ENCODE data around the gene DPY19L1.

DNA sequence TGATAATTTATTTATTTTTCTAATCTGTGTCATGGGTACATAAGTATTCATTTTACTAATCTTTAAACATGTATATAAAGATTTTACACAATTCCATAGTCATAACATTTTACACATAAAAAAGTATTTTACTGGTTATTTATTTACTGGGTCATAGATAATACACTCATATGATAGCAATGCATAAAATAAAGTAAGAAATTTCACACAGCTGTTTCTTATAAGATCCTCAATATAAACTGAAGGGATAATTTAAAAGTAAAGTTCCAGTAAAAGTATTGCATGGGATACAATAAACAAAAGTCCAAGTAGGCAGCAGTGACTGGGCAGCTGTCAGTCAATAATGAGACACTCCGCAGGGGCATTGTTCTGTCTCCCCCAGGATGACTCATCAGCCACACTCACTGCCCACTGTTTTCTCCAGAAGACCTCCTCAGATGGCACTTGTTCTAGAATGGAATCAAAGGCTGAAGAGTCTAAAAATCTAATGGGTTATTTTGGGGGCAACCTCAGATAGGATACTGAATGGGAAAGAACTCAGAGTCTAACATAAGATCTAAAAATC is 32.7 kb downstream of the DPY19L1 start:
- TF ChIP-seq CTCF (conservative IDR thresholded peaks at IDR 0.05; ENCODE audit: low read length), result no peak
- no peak for TF ChIP-seq EZH2phosphoT487 (IDR thresholded peaks at IDR 0.05; ENCODE audit: borderline replicate concordance, low read depth, low read length)

Measured in OCI-LY7 (cell line).